Adipocyte (in vitro differentiated cells): ENCODE data around the gene TMEM88.

ENCODE experiments used
- DNase-seq: peaks from one replicate; pipeline ENCODE4 v3.0.0-alpha.2; 2015; ENCODE audit warnings: low read depth
- H3K27me3 ChIP-seq: replicated peaks from 2 replicates; pipeline ENCODE4 v1.7.0; 2013; ENCODE audit warnings: mild to moderate bottlenecking, low read length, moderate library complexity; ENCODE audit not compliant: control insufficient read depth, insufficient read depth
- H3K36me3 ChIP-seq: 2 replicates; pipeline ENCODE4 v1.7.0; 2013; ENCODE audit warnings: low read length, mild to moderate bottlenecking, moderate library complexity; ENCODE audit not compliant: control insufficient read depth, insufficient read depth, severe bottlenecking
- H3K4me1 ChIP-seq: 2 replicates; pipeline ENCODE4 v1.7.0; 2013; ENCODE audit warnings: mild to moderate bottlenecking, low read length, moderate library complexity; ENCODE audit not compliant: control insufficient read depth, insufficient read depth
- H3K4me3 ChIP-seq: 2 replicates; pipeline ENCODE4 v1.7.0; 2013; ENCODE audit warnings: mild to moderate bottlenecking, low read length, moderate library complexity
- H3K9ac ChIP-seq: 2 replicates; pipeline ENCODE4 v1.7.0; 2013; ENCODE audit warnings: mild to moderate bottlenecking, low read length, moderate library complexity
- H3K9me3 ChIP-seq: 2 replicates; pipeline ENCODE4 v1.7.0; 2013; ENCODE audit warnings: mild to moderate bottlenecking, low read length, moderate library complexity; ENCODE audit not compliant: control insufficient read depth

TMEM88 gene

GRCh38 chr17:7867881-7868329, 13.0 kb downstream of the TMEM88 start:
- H3K36me3 ChIP-seq, result peaks cover 7% of the 10 kb centered on the region
- H3K4me1 ChIP-seq, result no peaks in the 10 kb centered on the region
- no peak overlapping the region for H3K4me3 ChIP-seq
- H3K27me3 ChIP-seq, result no peaks in the 10 kb centered on the region
- DNase-seq, result no peak
- H3K9me3 ChIP-seq, result no peaks in the 10 kb centered on the region
- H3K9ac ChIP-seq, result no peak overlapping the region

- Histone ChIP-seq H3K36me3 (no peaks in the 10 kb centered on the region), H3K9me3 (no peaks in the 10 kb centered on the region), H3K9ac (no peak overlapping the region), H3K4me3 (no peak overlapping the region), H3K27me3 (no peaks in the 10 kb centered on the region), H3K4me1 (no peaks in the 10 kb centered on the region)
- no peak for DNase-seq
These were observed 18.2 kb downstream of the TMEM88 start for GRCh38 chr17:7873051-7873450.

DNA sequence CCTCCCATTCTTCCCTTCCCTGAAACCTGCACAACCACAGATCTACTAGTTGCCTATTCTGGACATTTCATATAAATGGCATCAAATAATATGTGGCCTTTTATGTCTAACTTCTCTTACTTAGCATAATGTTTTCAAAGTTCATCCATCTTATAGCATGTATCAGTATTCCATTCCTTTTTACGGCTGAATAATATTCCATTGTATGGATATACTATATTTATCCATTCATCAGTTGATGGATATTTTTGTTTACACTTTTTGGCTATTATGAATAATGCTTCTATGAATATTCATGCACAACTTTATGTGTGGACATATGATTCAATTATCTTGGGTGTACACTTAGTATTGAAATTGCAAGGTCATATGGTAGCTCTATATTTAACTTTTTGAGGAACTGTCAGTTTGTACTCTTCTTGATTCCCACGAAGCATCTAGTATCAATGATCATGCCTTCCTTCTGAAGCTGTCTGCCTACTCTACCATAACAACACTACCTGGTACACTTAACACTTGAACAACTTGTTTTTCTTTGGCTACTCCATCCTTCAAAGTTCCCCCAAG, 21.0 kb downstream of the TMEM88 start:
- Histone ChIP-seq H3K36me3 (peaks cover 13% of the 10 kb centered on the region), H3K27me3 (no peaks in the 10 kb centered on the region), H3K9ac (no peak overlapping the region), H3K4me3 (no peak overlapping the region), H3K4me1 (no peaks in the 10 kb centered on the region), H3K9me3 (no peaks in the 10 kb centered on the region)
- DNase-seq, result no peak

GRCh38 chr17:7878234-7878633, 23.4 kb downstream of the TMEM88 start:
- H3K27me3 ChIP-seq, result no peaks in the 10 kb centered on the region
- H3K9ac ChIP-seq, result no peak overlapping the region
- DNase-seq, result no peak
- no peak overlapping the region for H3K4me3 ChIP-seq
- H3K4me1 ChIP-seq, result no peaks in the 10 kb centered on the region
- H3K36me3 ChIP-seq, result peaks cover 19% of the 10 kb centered on the region
- H3K9me3 ChIP-seq, result no peaks in the 10 kb centered on the region

- H3K9ac ChIP-seq, result no peak overlapping the region
- DNase-seq, result no peak
- peaks cover 19% of the 10 kb centered on the region for H3K36me3 ChIP-seq
- no peaks in the 10 kb centered on the region for H3K4me1 ChIP-seq
- H3K27me3 ChIP-seq, result no peaks in the 10 kb centered on the region
- no peak overlapping the region for H3K4me3 ChIP-seq
- H3K9me3 ChIP-seq, result no peaks in the 10 kb centered on the region
These were observed 25.4 kb downstream of the TMEM88 start for GRCh38 chr17:7880076-7880868.

DNA sequence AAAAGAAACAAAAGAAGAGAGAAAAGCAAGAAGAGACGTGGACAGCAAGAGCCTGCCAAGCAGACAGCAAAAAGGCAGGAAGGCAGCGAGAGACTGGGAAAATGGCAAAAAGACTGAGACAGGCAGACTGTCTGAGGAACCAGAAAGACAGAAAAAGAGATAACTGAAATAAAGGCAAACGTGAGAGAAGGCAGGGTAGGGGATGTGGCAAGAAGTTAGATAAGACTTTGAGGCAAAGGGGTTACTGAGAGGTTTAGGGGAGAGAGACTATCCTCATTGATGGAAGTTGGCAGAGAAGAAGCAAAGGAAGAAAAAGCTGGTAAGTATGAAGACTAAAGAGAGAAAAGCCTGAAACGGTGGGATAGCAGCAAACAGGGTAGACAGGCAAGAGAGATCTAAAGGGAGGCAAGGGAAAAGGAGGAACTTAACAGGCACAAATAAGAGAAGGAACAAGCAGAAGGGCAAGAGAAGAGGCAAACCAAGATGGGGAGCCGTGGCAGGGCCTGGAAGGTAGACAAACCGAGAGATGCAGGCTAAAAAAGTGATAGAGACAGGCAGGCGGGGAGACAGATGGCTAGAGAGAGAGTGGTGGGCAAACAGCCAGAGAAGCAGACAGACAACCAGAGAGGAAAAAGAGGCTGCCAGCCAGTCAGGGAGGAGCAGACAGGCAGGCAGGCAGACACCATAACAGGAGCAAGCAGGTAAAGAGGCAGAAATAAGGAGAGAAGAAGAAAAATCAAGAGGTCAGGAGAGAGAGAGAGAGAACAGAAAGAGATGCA, 26.6 kb downstream of the TMEM88 start:
- no peaks in the 10 kb centered on the region for H3K27me3 ChIP-seq
- H3K4me3 ChIP-seq, result no peak overlapping the region

DNA sequence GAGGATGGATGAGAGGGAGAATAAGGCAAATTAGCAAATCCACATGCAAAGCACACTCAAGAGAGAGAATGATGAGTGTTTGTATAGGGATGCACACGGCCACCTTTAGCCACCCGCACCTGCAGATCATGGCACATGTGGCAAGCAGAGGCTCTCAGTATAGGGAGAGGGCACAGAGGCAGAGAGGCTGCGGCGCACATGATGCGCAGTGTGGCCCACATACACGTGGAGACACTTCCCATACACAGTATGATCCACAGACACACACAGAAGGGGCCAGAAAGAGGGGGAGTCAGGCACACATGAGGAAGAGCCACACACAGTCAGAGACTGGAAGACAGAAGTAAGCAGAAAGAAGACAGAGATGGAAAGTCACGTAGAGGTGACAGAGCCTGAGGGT, 27.2 kb downstream of the TMEM88 start:
- peaks cover 8% of the 10 kb centered on the region for H3K4me1 ChIP-seq
- no peaks in the 10 kb centered on the region for H3K9me3 ChIP-seq
- no peak for DNase-seq
- H3K4me3 ChIP-seq, result no peak overlapping the region
- H3K36me3 ChIP-seq, result peaks cover 19% of the 10 kb centered on the region
- no peak overlapping the region for H3K9ac ChIP-seq
- no peaks in the 10 kb centered on the region for H3K27me3 ChIP-seq

More for the DNA sequence above, 26.6 kb downstream of the TMEM88 start:
- no peaks in the 10 kb centered on the region for H3K9me3 ChIP-seq
- H3K4me1 ChIP-seq, result peaks cover 2% of the 10 kb centered on the region
- no peak for DNase-seq
- peaks cover 19% of the 10 kb centered on the region for H3K36me3 ChIP-seq
- H3K9ac ChIP-seq, result no peak overlapping the region

- H3K9ac ChIP-seq, result no peak overlapping the region
- H3K4me1 ChIP-seq, result peaks cover 12% of the 10 kb centered on the region
- H3K27me3 ChIP-seq, result no peaks in the 10 kb centered on the region
- peaks cover 19% of the 10 kb centered on the region for H3K36me3 ChIP-seq
- H3K4me3 ChIP-seq, result no peak overlapping the region
- H3K9me3 ChIP-seq, result no peaks in the 10 kb centered on the region
- DNase-seq, result no peak
These were observed 27.8 kb downstream of the TMEM88 start for GRCh38 chr17:7882629-7883028.

DNA sequence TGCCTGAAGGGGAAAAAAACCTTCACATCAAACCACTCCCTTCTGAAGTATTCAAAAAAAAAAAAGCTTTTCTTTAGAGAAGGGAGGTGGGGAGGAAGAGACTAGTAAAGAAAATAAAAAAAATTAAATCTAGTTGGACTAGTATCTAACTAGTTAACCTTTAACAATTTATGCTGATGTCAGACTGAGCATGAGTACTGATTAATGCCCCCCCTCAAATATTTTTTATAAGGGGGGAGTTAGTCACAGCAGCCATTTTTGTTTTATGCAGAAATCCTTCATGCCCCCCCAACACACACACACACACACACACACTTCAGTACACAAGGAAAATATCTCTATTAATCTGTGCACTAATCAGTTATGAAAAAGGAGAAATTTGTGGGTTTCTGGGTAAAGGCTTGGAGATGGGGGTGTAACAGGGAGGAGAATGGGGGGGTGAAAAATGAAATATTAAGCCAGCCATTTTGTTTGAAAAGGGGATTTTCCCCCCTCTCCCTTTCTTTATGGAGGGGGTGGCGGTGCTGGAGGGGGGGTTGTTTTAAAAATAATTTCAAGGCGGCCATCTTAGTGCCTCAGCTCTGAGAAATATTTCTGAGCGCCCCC, 29.0 kb downstream of the TMEM88 start:
- Histone ChIP-seq H3K9me3 (no peaks in the 10 kb centered on the region), H3K9ac (peak overlapping the region; percentile 84), H3K27me3 (no peaks in the 10 kb centered on the region), H3K4me1 (peaks cover 23% of the 10 kb centered on the region), H3K36me3 (peaks cover 19% of the 10 kb centered on the region), H3K4me3 (peak overlapping the region; percentile 77)
- peak; percentile 62 for DNase-seq

DNA sequence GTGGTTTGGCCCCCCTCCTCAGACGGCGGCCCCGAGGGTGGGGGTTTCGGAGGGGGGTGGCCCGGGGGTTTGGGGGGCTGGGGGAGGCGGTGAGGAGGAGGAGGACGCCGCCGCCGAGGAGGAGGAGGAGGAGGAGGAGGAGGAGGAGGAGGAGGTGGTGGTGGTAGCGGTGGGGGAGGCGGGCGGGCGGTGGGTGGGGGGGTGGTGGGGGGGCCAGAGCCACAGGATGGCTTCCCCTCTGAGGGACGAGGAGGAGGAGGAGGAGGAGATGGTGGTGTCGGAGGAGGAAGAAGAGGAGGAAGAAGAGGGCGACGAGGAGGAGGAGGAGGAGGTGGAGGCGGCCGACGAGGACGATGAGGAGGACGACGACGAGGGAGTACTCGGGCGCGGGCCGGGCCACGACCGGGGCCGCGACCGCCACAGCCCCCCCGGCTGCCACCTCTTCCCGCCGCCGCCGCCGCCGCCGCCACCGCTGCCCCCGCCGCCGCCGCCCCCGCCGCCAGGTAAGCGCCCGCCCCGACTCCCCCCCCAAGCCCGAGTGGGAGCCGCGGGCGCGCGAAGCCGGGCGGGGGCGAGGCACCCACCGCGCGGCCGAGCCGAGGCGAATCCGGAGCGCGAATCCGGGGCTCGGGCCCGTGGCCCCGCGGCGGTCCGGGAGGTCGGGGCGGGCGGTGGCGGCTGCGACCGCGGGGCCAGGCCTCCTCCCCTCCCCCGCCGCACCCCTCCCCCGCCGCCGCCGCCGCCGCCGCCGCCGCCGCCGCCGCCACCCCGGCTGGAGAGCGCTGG, 29.9 kb downstream of the TMEM88 start:
- peak; percentile 42 for DNase-seq
- H3K36me3 ChIP-seq, result peaks cover 16% of the 10 kb centered on the region
- peaks cover 32% of the 10 kb centered on the region for H3K4me1 ChIP-seq
- H3K9ac ChIP-seq, result peak overlapping the region; percentile 88
- peak overlapping the region; percentile 89 for H3K4me3 ChIP-seq
- no peaks in the 10 kb centered on the region for H3K27me3 ChIP-seq
- H3K9me3 ChIP-seq, result no peaks in the 10 kb centered on the region
